CD4-positive, alpha-beta T cell treated with Interleukin-12 subunit alpha and Interleukin-12 subunit beta, for 1 hour (primary cell): ENCODE measurements around the gene HINFP.
A peak's percentile ranks its signal among the peaks of the same experiment; 100 is the strongest.
"Not testable (repeated sequence)": the region's sequence is repeated elsewhere in the genome, so short reads cannot be mapped to it uniquely, and the experiment has no call there.

Experiments used
- DNase-seq: peaks from one replicate; pipeline ENCODE4 v3.0.0-alpha.2; 2020

The HINFP gene

GRCh38 chr11:119100994-119101758 is 20.2 kb upstream of the HINFP start:
- DNase-seq = no peak

DNA sequence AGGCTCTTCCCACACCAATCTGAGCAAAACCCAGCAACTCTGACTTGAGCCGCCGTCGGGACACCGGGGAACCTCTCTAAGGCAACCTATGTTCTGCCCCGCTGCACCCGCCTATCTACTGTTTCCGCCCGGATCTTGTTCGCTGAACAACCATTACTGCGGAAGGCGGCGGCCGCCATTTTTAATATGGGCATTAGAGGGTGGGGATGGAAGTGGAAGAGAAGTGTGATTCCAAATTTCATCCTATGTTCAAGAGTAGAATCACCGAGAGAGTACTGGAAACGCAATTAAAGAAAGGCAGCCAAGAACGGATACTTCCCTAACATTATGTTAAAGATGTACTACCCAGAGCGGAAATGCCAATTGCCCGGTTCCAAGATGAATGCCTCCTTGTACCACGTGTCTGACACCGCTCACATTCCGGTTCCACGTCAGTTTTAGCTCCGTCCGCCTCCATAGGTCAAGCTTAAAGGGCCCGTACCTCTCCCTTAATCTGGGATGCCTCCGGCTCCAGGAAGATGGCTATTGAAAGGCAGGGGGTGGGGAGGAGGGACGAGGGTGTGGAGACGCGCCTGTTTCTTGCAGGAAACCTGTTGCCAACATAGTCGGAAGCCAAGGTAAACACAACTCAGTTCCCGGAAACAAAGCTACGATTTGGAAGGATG is 19.5 kb upstream of the HINFP start, which contains the start of gene DPAGT1:
Gene DPAGT1 (minus strand): TSS at position 95 of the 665 bp plus-strand sequence. CDS start 198 bp downstream, outside the sequence.
- DNase-seq = peak; percentile 87

DNA sequence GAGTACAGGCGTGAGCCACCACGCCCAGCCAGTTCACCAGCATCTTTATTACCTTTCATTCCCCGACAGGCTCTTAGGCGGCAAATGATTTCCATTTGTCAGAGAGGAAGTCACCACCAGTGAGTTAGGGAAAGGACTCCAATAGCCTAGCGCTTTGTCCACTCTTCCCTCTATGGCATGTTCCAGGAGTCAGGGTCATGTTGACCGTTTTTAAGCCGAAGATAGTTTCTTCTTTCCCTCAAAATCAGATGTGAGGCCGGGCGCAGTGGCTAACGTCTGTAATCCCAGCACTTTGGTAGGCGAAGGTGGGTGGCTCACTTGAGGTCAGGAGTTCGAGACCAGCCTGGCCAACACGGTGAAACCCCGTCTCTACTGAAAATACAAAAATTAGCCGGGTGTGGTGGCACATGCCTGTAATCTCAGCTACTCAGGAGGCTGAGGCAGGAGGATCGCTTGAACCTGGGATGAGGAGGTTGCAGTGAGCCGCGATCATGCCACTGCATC is 18.2 kb upstream of the HINFP start:
- not testable (repeated sequence) for DNase-seq

DNA sequence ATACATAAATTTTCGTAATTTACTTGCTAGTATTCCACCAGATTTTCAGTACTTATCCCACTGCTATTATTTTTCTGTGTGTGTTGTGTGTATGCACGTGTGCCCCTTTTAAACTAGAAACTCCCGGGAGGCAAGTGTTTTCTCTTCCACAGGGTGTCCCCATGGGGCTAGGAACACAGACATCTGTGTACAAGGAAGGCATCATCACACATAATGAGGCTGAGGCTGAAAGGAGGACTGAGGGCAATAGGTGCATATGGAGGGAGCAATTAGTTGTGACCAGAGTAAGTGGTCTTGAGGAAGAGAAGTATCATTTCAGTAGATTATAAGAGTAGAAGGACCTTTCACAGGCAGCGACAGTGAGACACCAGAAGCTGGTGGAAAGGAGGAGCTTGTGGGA is 17.6 kb upstream of the HINFP start:
- DNase-seq = no peak

GRCh38 chr11:119106564-119107537 is 14.5 kb upstream of the HINFP start, which contains the start of gene C2CD2L:
Gene C2CD2L (plus strand): TSS chr11:119107344. CDS start chr11:119107742, 398 bp downstream.
- DNase-seq = peak; percentile 90

GRCh38 chr11:119107538-119108145 is 13.7 kb upstream of the HINFP start:
- no peak for DNase-seq

DNA sequence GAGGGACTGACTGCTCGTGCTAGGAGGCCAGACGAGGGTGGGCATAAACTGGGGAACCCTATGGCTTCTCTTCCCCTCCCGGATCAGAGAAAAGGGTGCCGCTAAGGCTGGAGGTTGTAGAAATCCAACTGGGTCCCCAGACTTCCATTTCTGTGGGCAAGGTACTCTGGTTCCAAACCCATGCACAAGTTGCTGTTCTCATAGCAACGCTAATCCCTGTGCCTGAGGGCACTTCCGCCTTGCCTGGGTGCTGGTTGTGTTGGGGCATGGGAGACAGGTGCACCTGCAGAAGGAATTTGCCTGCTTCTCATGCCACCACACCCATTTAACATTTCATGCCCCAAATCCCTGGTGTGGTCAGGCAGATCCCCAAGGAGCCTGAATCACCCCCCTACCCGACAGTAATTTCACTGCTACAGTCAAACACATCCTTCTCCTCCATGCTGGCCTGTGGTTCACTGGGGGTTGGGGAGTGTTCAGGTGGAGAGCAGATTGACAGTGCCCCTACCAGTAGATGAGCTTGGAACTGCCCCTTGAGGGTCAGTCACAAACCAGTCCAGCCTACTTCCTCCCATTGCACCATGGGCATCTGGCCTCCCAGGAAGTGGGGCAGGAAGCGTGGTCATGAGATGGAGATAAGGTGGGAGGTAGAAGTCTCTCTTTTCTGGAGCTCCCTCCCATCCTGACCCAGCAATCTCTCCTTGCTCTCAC is 13.1 kb upstream of the HINFP start:
- DNase-seq = peak; percentile 37

- DNase-seq = no peak
These were observed 12.5 kb upstream of the HINFP start for GRCh38 chr11:119108857-119109221.

- DNase-seq = no peak
These were observed 11.5 kb upstream of the HINFP start for GRCh38 chr11:119109843-119110242.

GRCh38 chr11:119110439-119110838 is 10.9 kb upstream of the HINFP start:
- DNase-seq = no peak

GRCh38 chr11:119111361-119111925 is 9.9 kb upstream of the HINFP start:
- DNase-seq = no peak

DNA sequence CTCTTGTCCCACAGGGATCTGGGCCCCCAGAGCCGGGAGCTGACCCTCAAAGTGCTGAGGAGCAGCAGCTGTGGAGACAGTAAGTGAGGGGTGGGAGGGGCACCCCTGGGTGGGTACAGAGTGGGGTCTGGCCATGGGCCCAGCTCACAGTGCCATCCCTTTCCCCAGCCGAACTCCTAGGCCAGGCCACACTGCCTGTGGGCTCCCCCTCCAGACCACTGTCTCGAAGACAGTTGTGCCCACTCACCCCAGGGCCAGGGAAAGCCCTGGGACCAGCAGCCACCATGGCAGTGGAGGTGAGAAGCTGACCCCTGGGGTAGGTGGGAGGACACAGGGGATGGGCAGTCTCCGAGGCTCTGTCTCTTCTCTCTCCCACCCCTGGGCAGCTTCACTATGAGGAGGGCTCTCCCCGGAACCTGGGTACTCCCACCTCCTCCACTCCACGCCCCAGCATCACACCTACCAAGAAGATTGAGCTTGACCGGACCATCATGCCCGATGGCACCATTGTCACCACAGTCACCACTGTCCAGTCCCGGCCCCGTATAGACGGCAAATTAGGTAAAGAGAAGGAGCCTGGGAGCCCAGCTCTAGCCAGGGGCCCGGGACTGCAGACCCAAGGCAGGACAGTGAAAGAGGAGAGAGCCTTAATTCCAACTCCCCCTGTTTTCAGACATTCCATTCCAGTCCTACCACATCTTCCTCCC is 8.9 kb upstream of the HINFP start:
- no peak for DNase-seq

GRCh38 chr11:119113716-119114115 is 7.7 kb upstream of the HINFP start:
- DNase-seq = no peak

GRCh38 chr11:119114351-119114750 is 7.0 kb upstream of the HINFP start:
- no peak for DNase-seq

GRCh38 chr11:119115484-119116234 is 5.7 kb upstream of the HINFP start:
- DNase-seq = peak; percentile 38

- DNase-seq = no peak
These were observed 5.2 kb upstream of the HINFP start for GRCh38 chr11:119116235-119116594.

DNA sequence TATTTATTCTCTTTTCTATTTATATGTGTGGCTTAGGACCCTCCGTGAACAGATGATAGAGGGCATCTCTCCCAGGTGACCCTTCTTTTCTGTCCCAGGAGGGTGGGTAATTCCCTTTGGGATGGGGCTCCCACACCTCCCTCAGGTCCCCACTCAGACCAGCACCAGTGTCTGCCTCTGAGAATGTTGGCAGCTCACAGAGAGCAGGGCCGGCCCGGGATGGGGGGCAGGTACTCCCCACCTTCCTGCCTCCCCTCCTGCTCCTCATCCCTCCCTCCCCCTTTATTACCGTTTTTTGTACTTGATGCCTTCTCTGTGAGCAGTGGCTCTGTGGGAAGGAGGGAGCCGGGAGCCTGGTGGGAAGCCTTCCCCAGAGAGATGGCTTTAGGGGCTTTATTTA is 4.8 kb upstream of the HINFP start:
- DNase-seq = no peak

- no peak for DNase-seq
These were observed 4.2 kb upstream of the HINFP start for GRCh38 chr11:119117004-119117706.

- no peak for DNase-seq
These were observed 3.2 kb upstream of the HINFP start for GRCh38 chr11:119118227-119118626.
